NCI-H1092 (cell line): ENCODE data around the gene EIF3I.

Experiments used
- DNase-seq: peaks from one replicate; lab custom pipeline; 2025; lab: John Stamatoyannopoulos, UW

EIF3I gene

DNA sequence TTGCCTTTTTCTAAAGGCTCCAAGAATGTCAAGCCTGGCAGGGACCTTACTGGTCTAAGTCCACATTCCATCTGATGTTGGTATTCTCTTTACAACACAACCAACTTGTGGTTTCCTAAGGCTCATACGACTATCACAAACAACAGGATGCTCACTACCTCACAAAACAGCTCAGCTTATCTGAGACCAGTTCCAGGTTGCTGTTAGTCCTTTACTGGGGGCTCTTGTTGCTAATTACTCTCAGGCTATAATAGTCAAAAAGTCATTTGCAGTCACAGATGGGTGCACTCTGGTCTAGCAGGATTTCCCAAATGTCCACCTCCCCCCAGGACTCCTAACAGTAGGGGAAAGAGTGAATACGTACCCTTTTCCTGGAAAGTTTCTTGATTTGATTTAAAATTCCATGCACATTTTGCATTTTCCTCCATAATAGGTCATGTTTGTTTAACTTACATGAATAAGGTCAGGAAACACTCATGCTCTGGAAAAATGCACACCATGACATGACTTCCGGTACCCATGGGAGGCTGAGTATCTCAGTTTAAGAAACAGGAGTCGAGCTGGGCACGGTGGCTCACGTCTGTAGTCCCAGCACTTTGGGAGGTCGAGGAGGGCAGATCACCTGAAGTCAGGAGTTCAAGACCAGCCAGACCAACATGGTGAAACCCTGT is 44.8 kb downstream of the EIF3I start:
- no peak for DNase-seq

DNA sequence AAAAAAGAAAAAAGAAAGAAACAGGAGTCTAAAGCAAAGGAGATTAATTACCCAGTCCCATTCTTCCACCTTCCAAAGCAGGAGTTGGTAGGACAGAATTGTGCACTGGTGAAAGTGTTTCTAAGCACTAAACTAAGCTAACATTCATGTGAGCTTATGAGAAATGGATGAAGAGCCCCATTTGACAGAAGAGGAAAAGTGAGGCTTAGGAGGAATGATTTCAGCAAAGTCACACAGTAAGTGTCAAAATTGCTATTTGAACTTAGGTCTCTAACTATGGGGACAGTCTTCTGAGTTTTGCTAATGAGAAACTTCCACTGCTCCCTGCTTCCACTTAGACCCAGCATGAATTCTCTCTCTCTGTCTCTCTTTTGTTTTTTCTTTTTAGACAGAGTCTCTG is 47.5 kb downstream of the EIF3I start:
- no peak for DNase-seq

DNA sequence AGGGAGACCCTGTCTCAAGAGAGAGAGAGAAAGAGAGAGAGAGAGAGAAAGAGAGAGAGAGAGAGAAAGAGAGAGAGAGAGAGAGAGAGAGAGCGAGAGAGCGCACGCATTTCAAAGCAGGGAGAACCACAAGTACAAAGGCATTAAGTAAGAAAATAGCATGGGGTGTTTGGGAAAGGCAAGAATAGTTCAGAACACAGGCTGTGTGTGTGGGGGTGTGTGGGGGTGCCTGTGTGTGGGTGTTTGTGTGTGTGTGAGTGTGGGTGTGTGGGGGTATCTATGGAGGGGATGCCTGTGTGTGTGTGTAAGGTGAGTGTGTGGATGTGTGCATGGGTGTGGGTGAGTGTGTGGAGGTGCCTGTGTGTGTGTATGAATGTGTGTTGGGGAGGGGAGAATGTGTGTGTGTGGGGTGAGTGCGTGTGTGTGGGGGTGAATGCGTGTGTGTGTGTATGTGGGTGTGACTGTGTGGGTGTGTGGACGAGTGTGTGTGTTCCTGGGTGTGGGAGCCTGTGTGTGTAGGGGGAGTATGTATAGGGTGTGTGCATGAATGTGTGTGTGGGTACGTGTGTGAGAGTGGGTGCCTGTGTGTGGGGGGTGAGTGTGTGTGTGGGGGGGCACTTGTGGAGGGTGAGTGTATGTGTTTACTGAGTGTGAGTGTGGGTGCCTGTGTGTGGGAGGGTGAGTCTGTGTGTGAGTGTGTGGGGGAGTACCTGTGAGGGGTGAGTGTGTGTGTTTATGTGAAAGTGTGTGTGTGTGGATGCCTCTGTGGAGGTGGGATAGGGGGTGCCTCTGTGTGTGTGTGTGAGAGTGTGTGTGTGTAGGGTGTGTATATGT is 50.6 kb downstream of the EIF3I start:
- no peak for DNase-seq

GRCh38 chr1:32273391-32274208 is 51.4 kb downstream of the EIF3I start:
- DNase-seq, result no peak

DNA sequence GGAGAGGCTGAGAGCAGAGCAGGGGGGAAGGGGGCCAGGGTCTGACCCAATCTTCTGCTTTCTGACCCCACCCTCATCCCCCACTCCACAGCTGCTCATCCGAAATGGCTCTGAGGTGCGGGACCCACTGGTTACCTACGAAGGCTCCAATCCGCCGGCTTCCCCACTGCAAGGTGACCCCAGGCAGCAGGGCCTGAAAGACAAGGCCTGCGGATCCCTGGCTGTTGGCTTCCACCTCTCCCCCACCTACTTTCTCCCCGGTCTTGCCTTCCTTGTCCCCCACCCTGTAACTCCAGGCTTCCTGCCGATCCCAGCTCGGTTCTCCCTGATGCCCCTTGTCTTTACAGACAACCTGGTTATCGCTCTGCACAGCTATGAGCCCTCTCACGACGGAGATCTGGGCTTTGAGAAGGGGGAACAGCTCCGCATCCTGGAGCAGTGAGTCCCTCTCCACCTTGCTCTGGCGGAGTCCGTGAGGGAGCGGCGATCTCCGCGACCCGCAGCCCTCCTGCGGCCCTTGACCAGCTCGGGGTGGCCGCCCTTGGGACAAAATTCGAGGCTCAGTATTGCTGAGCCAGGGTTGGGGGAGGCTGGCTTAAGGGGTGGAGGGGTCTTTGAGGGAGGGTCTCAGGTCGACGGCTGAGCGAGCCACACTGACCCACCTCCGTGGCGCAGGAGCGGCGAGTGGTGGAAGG is 52.6 kb downstream of the EIF3I start:
- no peak for DNase-seq

DNA sequence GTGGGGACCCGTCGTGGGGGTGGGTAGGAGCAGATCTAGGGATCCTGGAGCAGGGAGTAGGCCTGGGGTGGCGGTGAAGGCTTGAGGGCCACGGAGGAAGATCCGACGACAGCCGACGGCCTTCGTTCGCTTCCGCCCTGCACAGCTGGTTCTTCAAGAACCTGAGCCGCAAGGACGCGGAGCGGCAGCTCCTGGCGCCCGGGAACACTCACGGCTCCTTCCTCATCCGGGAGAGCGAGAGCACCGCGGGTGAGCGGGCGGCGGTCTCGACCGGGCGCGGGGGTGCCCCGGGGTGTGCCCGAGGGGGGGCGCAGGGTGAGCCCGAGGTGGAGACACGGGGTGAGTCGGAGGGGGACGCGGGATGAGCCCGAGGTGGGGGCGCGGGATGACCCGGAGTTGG is 53.2 kb downstream of the EIF3I start:
- DNase-seq, result no peak

DNA sequence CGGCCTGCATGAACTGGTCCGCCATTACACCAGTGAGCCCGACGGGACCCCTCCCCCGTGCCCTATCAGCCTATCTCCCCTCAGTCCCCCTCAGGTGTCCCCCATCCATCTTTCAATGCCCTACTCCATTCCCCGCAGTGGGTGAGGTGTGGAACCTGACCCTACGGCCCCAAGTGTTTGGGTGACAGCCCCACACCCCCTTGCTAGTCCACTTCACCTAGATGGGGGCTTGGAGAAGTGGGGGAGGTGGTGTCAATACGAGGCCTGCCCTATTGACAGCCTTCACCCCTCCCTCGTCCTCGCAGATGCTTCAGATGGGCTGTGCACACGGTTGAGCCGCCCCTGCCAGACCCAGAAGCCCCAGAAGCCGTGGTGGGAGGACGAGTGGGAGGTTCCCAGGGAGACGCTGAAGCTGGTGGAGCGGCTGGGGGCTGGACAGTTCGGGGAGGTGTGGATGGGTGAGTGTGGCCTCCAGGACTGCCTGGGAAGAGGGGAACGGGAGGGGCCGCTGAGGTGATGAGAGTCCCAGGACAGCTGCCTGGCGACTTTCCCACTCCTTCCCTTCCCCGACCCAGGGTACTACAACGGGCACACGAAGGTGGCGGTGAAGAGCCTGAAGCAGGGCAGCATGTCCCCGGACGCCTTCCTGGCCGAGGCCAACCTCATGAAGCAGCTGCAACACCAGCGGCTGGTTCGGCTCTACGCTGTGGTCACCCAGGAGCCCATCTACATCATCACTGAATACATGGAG is 54.0 kb downstream of the EIF3I start:
- DNase-seq, result no peak
